GM10847 (cell line): Measurements from ENCODE around the gene PMS2.
A peak's percentile ranks its signal among the peaks of the same experiment; 100 is the strongest.

Experiments
- POLR2A ChIP-seq: IDR thresholded peaks from 2 replicates; pipeline ENCODE4 v1.6.1; 2011; ENCODE audit not compliant: insufficient read length; ENCODE audit errors: extremely low read depth

The PMS2 gene

DNA sequence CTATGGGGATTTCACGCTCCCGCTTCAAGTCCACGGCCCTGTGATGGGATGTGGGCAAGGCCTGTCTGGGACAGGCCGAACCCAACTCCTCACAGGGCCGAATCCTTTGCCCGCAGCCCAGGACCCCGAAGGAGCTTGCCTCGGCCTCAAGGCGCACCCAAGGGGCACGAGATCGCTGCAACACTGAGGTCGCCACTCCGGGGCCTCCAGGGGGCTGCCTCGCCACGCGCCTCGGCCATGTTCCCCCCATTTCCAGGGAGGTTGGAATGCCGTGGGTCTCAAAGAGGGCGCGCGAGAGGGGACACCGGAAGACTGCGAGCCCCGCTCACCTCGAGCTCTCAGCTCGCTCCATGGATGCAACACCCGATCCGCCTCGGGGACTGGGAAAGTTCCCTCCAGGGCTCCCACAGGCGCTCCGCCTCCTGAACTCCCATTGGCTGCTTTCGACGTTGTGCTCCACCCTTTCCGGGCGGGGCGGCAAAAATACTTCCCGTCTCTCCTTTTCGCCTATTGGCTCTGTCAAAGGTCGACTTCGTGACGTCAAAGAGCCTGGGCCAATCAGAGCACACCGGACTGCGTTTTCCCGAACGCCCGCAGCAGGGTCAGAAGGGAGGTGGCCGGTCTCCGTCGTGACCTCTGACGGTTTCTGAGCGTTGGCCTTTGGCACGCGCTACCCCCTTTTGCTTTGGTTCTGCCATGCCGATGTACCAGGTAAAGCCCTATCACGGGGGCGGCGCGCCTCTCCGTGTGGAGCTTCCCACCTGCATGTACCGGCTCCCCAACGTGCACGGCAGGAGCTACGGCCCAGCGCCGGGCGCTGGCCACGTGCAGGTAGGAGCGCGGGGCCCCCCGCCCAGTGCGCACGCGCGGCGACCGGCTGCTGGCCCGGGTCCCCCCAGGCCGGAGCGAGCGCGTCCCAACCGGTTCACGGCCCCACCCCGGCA lies at the start of gene PMS2, which contains the start of gene AIMP2:
TSS of gene PMS2 (minus strand) at position 382 of the 944 bp plus-strand sequence. CDS start at position 352, 30 bp downstream.
TSS of gene AIMP2 (plus strand) at position 605 of the 944 bp plus-strand sequence. CDS start at position 697, 92 bp downstream.
- peak; percentile 73 for TF ChIP-seq POLR2A

DNA sequence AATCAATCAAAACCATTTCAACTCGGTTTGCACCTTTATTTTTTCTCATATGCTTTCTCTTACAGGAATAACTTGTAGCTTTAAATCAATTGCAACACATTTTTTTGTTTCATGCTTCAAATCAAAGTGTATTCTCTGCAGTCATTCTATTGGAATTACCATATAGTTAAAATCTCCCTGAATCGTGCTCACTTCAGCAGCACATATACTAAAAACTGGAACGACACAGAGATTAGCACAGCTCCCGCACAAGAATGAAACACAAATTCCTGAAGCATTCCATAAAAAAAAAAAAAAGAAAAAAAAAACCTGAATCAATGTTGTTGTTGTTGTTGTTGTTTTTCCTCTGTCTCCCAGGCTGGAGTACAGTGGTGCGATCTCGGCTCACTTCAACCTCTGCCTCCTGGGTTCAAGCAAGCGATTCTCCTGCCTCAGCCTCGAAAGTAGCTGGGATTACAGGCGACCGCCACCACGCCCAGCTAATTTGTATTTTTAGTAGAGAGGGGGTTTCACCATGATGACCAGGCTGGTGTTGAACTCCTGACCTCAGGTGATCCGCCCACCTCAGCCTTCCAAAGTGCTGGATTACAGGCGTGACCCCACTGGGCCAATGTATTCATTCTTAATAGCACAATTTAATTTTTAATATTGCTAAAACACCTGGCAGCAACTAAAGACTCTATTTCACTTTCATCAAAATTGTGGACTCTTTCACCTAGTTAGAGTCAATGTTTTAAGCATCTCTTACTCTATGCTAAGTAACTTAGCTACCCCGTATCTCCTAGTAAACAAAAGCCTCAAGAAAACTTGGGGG lies 48.7 kb upstream of the PMS2 start:
- no peak for TF ChIP-seq POLR2A

DNA sequence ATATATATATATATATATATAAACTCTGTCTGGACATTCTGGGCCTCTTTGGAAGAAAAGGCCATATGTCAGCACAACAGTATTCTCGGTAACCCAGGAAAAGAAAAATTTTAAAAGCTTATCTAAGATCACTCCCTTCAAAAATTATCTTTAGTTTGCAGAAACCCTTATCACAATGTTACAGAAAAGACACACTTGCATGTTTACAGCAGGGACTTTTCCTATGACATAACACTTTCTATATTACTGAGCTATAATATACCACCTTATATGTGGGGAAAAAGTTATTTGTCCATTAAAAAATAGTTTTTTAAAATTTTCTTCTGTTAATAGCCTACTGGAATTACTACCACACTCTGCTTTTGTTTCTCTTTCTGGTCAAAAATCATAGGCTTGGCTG lies 47.8 kb upstream of the PMS2 start:
- no peak for TF ChIP-seq POLR2A

GRCh38 chr7:6049780-6050179 lies 40.9 kb upstream of the PMS2 start:
- no peak for TF ChIP-seq POLR2A

- TF ChIP-seq POLR2A: no peak
Measured at GRCh38 chr7:6035686-6036085, 26.8 kb upstream of the PMS2 start.

DNA sequence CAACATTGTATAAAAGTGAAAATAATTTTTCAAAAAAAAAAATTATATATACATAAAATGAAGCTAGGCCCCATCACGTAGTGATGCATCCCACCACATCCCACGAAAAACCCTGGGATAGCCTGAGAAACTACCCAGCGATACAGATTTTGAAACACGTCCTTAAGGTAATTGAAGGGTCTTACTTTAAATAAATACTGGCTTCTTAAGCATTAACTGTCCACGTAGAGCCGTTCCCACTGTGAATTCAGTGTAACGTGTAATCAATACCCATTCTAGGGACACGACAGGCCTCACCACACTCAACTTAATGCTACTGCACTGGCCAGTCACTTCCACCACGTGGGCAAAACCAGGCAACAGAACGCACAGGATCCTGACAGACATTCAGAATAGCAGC lies 26.3 kb upstream of the PMS2 start:
- TF ChIP-seq POLR2A: no peak

- TF ChIP-seq POLR2A: no peak
Measured at GRCh38 chr7:6032641-6033040, 23.8 kb upstream of the PMS2 start.

DNA sequence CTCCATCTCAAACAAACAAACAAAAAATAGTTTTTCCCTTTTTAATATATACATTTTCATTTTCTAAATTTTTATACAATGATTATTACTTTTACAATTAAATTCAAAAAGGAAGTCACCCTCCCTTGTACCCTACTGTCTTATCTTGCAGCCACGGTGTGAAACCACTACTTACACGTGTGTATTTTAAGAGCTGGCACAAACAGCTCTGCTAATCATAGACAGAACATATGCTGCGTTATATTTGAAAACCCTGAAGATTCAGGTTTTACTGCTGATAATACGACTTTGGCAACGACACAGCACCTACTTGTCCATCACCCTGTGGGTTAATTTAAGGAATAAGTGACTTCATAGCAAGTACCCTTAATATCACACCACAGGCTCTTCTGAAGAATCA lies 23.3 kb upstream of the PMS2 start:
- TF ChIP-seq POLR2A: no peak

DNA sequence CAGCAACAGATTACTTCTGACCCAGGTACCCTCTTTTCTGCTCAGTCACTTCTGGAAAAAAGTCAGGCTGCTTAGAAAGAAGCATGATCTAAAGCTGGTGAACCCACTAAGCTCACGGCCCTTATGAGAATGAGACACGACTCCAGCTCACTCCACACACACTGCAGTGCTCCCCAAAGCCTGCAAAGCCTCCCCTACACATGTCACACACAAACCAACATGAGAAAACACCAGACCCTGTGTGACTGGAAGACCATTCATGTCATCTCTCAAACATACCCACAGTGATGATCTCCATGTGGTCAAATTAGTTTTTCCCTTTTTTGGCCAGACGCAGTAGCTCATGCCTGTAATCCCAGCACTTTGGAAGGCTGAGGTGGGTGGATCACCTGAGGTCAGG lies 22.7 kb upstream of the PMS2 start:
- no peak for TF ChIP-seq POLR2A

DNA sequence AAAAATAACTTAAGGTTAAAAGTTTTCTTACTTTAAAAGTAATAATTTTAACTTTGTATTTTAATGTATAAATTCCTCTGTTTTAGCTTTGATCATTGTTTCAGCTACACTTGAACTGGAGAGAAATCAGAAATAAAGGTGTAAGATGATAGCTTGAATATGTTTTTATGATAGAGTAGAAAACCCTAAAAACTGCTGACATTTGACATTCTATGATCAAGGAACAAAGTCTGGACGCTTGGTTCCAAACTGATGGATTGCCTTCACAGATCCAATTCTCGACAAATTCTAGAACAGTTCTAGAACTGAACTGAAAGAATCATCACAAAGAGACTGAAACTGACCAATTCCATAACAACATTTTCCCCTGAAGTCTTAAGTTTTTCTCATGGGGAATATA lies 22.1 kb upstream of the PMS2 start, which contains the start of gene ANKRD61:
TSS of gene ANKRD61 (plus strand) at position 389 of the 400 bp plus-strand sequence. CDS start at position 389, 0 bp downstream.
- no peak for TF ChIP-seq POLR2A

GRCh38 chr7:6028563-6028962 lies 19.7 kb upstream of the PMS2 start:
- no peak for TF ChIP-seq POLR2A

DNA sequence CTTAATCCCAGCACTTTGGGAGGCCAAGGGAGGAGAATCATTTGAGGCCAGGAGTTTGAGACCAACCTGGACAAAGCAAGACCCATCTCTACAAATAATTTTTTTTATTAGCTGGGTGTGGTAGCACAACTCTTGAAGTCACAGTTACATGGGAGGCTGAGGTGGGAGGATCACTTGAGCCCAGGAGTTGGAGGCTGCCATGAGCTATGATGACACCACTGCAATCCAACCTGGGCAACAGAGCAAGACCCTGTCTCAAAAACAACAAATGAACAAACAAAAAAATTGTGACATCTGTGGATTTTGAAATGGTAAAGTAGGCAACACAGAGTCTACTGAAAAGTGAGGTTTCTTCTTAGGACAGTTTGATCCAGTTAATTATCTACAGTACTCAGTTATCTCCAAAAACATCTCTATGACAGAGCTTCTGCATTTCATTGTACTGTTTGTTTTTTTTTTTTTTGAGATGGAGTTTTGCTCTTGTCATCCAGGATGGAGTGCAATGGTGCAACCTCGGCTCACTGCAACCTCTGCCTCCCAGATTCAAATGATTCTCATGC lies 19.0 kb upstream of the PMS2 start:
- no peak for TF ChIP-seq POLR2A

DNA sequence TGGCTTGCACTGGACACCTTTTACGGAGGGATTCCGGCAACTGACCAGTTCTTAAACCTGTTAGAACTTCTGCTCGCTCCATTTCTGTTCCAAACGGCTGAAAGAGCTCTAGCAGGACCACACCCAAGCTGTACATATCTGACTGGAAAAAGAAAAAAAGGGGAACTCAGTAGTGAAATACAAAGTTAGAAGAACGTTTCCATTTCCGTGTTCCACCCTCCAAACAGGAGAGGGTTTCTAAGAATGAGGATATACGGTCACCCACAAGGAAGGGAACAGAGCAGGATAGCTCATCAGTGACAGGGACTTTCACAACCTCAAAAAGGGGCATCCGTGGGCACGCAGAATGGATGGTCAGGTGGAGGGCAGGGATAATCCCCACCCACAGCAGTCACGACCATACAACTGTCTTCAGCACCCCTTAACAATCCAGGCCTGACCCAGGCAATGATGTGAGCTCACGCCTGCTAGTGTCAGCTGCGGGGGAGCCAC lies 18.0 kb upstream of the PMS2 start:
- TF ChIP-seq POLR2A: no peak

DNA sequence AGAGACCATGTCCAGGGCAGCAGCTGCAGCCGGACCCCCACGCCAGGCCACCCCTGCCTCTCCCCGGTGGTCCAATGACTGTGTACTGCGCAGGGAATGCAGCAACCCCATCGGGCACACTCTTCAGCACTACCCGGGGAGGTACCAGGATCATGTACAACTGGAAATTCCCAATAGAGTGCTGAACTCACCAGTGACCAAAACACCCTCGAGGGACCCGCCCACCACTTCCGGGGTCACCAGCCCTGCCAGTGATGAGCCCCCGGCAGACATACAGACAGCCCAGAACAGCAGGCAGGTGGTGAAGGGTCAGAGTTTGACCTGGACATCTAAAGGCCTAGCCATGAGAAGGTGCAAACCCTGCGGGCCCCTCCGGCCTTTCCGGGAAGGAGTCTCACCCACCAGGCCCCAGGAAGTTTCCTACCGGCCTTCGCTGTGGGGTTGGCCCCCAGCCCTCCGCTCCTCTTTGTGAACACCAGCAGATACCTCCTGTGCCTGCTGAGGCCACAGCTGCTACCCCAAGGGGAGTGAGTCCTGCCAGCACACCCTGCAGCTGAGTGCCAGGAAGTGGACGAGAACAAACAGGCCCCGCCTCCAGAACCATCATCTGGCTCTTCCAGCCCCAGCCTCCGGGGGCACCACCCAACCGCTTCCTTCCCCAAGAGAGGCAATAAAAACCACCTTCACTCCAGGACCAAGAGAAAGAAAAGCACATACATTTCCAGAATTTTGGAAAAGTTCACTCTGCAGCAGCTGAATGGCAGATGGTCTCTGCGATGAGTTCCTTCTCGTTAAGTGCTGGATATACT lies 17.4 kb upstream of the PMS2 start:
- TF ChIP-seq POLR2A: no peak
